ENCODE data around the gene SHROOM4. TPM values are rescaled to one million over a fixed set of nuclear protein-coding genes. Genes with fewer than 3 reads are reported as not detected.

Gene SHROOM4
- 3.8 and 4.5 TPM in 2 replicates for total RNA-seq (2014; rRNA removed; shearing (Covaris generic))

- peak; percentile 63 for DNase-seq (ENCODE audit: low spot score)
These were observed at the start of gene SHROOM4 for GRCh38 chrX:50813843-50814661. SHROOM4 (minus strand) TSS chrX:50814194; CDS start chrX:50814018, 176 bp downstream.

- DNase-seq (ENCODE audit: low spot score), result no peak
These were observed 49.5 kb upstream of the SHROOM4 start for GRCh38 chrX:50863471-50863870.

- no peak for DNase-seq (ENCODE audit: low spot score)
These were observed 46.5 kb upstream of the SHROOM4 start for GRCh38 chrX:50860518-50860917.

- DNase-seq (ENCODE audit: low spot score), result no peak
These were observed 44.6 kb upstream of the SHROOM4 start for GRCh38 chrX:50858548-50858947.

- no peak for DNase-seq (ENCODE audit: low spot score)
These were observed 39.4 kb upstream of the SHROOM4 start for GRCh38 chrX:50853399-50853798.

- no peak for DNase-seq (ENCODE audit: low spot score)
These were observed 38.5 kb upstream of the SHROOM4 start for GRCh38 chrX:50852524-50852923.

GRCh38 chrX:50842221-50842620 lies 28.2 kb upstream of the SHROOM4 start:
- DNase-seq (ENCODE audit: low spot score), result no peak

GRCh38 chrX:50839730-50840129 lies 25.7 kb upstream of the SHROOM4 start:
- DNase-seq (ENCODE audit: low spot score), result no peak

GRCh38 chrX:50838820-50839600 lies 25.0 kb upstream of the SHROOM4 start:
- no peak for DNase-seq (ENCODE audit: low spot score)

GRCh38 chrX:50827996-50828395 lies 14.0 kb upstream of the SHROOM4 start:
- peak; percentile 10 for DNase-seq (ENCODE audit: low spot score)

- DNase-seq (ENCODE audit: low spot score), result no peak
These were observed 11.8 kb upstream of the SHROOM4 start for GRCh38 chrX:50825825-50826224.

- no peak for DNase-seq (ENCODE audit: low spot score)
These were observed 5.0 kb upstream of the SHROOM4 start for GRCh38 chrX:50818986-50819385.

- no peak for DNase-seq (ENCODE audit: low spot score)
These were observed 1.1 kb upstream of the SHROOM4 start for GRCh38 chrX:50815120-50815519.

GRCh38 chrX:50814701-50815100 lies 707 bp upstream of the SHROOM4 start:
- DNase-seq (ENCODE audit: low spot score), result no peak

GRCh38 chrX:50812995-50813842 lies 775 bp downstream of the SHROOM4 start:
- peak; percentile 38 for DNase-seq (ENCODE audit: low spot score)

GRCh38 chrX:50805276-50805675 lies 8.7 kb downstream of the SHROOM4 start:
- no peak for DNase-seq (ENCODE audit: low spot score)

- DNase-seq (ENCODE audit: low spot score), result no peak
These were observed 12.9 kb downstream of the SHROOM4 start for GRCh38 chrX:50801135-50801534.

GRCh38 chrX:50799531-50799961 lies 14.4 kb downstream of the SHROOM4 start:
- peak; percentile 47 for DNase-seq (ENCODE audit: low spot score)

- DNase-seq (ENCODE audit: low spot score), result no peak
These were observed 15.2 kb downstream of the SHROOM4 start for GRCh38 chrX:50798783-50799182.

GRCh38 chrX:50787099-50787498 lies 26.9 kb downstream of the SHROOM4 start:
- no peak for DNase-seq (ENCODE audit: low spot score)

GRCh38 chrX:50780144-50780543 lies 33.9 kb downstream of the SHROOM4 start:
- DNase-seq (ENCODE audit: low spot score), result no peak

- no peak for DNase-seq (ENCODE audit: low spot score)
These were observed 34.3 kb downstream of the SHROOM4 start for GRCh38 chrX:50779694-50780093.
